Measurements from ENCODE around the gene SAMD4A. TPM values are rescaled to one million over a fixed set of nuclear protein-coding genes. Genes with fewer than 3 reads are reported as not detected.

SAMD4A gene
- total and polyA plus RNA-seq, 12 donors, result 14.0 to 284 (median 191) TPM

- ATAC-seq (no peak), DNase-seq (no peak)
- H3K27me3 ChIP-seq, result no peaks in the 10 kb centered on the region
- H3K27ac ChIP-seq, result peak overlapping the region in 3 of 10 donors; percentile 27 to 33 (median 30)
- 71 to 74% methylated on average over 2 of the region's 2 CpGs for WGBS, 2 donors
- intact Hi-C loops (cut with DNase I), result no loop called here
- H3K4me3 ChIP-seq, result no peak overlapping the region
- no peak for TF ChIP-seq CTCF (IDR thresholded peaks at IDR 0.05)
- peaks cover 0 to 3% (median 0%) of the 10 kb centered on the region in 9 donors for H3K36me3 ChIP-seq
- no peaks in the 10 kb centered on the region for H3K9me3 ChIP-seq
- H3K4me1 ChIP-seq, result peaks cover 16 to 88% (median 63%) of the 10 kb centered on the region in 9 donors
Observed at GRCh38 chr14:54709444-54709843, 142.5 kb downstream of the SAMD4A start.

GRCh38 chr14:54709867-54710266 lies 142.9 kb downstream of the SAMD4A start:
- no peak for DNase-seq
- Histone ChIP-seq H3K27ac (peak overlapping the region in 3 of 10 donors; percentile 30 to 86 (median 33)), H3K4me3 (no peak overlapping the region), H3K27me3 (no peaks in the 10 kb centered on the region), H3K36me3 (no peaks in the 10 kb centered on the region), H3K4me1 (peaks cover 16 to 88% (median 63%) of the 10 kb centered on the region in 9 donors), H3K9me3 (no peaks in the 10 kb centered on the region)
- TF ChIP-seq CTCF (IDR thresholded peaks at IDR 0.05), result no peak
- intact Hi-C loops (cut with DNase I), result no loop called here
- ATAC-seq, result no peak

- DNase-seq (no peak), ATAC-seq (no peak)
- Histone ChIP-seq H3K9me3 (no peaks in the 10 kb centered on the region), H3K4me1 (peaks cover 16 to 94% (median 71%) of the 10 kb centered on the region in 9 donors), H3K27me3 (no peaks in the 10 kb centered on the region), H3K27ac (peak overlapping the region; percentile 62 to 86 (median 70)), H3K36me3 (no peaks in the 10 kb centered on the region), H3K4me3 (no peak overlapping the region)
- 96 to 97% methylated on average over 5 of the region's 5 CpGs for WGBS, 2 donors
- no peak for TF ChIP-seq CTCF (IDR thresholded peaks at IDR 0.05)
- intact Hi-C loops (cut with DNase I), result no loop called here
Observed at GRCh38 chr14:54711312-54711711, 144.4 kb downstream of the SAMD4A start.

- 42 to 43% methylated on average over 5 of the region's 5 CpGs for WGBS, 2 donors
- Histone ChIP-seq H3K4me1 (peaks cover 16 to 98% (median 69%) of the 10 kb centered on the region in 9 donors), H3K27ac (peak overlapping the region; percentile 62 to 86 (median 70)), H3K9me3 (no peaks in the 10 kb centered on the region), H3K36me3 (no peaks in the 10 kb centered on the region), H3K27me3 (no peaks in the 10 kb centered on the region), H3K4me3 (peak overlapping the region in 3 of 10 donors; percentile 1 to 2 (median 1))
- DNase-seq (no peak), ATAC-seq (peak in 7 of 8 donors; percentile 14 to 50 (median 31))
- TF ChIP-seq CTCF (IDR thresholded peaks at IDR 0.05), result no peak
- intact Hi-C loops (cut with DNase I), result no loop called here
Observed at GRCh38 chr14:54711812-54712464, 145.0 kb downstream of the SAMD4A start.

Measured in heart right ventricle (tissue), 16 donors.